ENCODE data around the gene PLD4.
"Not testable (repeated sequence)": the region's sequence is repeated elsewhere in the genome, so short reads cannot be mapped to it uniquely, and the experiment has no call there.

- TF ChIP-seq CREB1 (CRISPR knock-in tag; IDR thresholded peaks at IDR 0.05); NR3C1 (CRISPR knock-in tag; conservative IDR thresholded peaks at IDR 0.05; ENCODE audit: low read depth); ELF4 (CRISPR knock-in tag; IDR thresholded peaks at IDR 0.05; ENCODE audit: low read depth); TEAD4 (CRISPR knock-in tag; IDR thresholded peaks at IDR 0.05); EMX1 (CRISPR knock-in tag; IDR thresholded peaks at IDR 0.05); CTCF (IDR thresholded peaks at IDR 0.05): not testable (repeated sequence)
Observed at GRCh38 chr14:104949406-104949955, 24.8 kb downstream of the PLD4 start.

All from WTC11 (cell line).